ENCODE results near the gene ITGA7.

Gene ITGA7

GRCh38 chr12:55712700-55713415 is 5.2 kb upstream of the ITGA7 start:
- no peak for TF ChIP-seq CTCF (IDR thresholded peaks at IDR 0.05; ENCODE audit: control insufficient read depth, extremely low read depth, insufficient read depth)
- H3K4me3 ChIP-seq (ENCODE audit: low read depth, low read length), result no peak overlapping the region
- DNase-seq (ENCODE audit: low read depth), result no peak

GRCh38 chr12:55711786-55712553 is 4.3 kb upstream of the ITGA7 start:
- TF ChIP-seq CTCF (IDR thresholded peaks at IDR 0.05; ENCODE audit: control insufficient read depth, extremely low read depth, insufficient read depth), result no peak
- no peak overlapping the region for H3K4me3 ChIP-seq (ENCODE audit: low read depth, low read length)
- no peak for DNase-seq (ENCODE audit: low read depth)

GRCh38 chr12:55708695-55709233 is 1.1 kb upstream of the ITGA7 start:
- DNase-seq (ENCODE audit: low read depth), result no peak
- TF ChIP-seq CTCF (IDR thresholded peaks at IDR 0.05; ENCODE audit: control insufficient read depth, extremely low read depth, insufficient read depth), result no peak
- H3K4me3 ChIP-seq (ENCODE audit: low read depth, low read length), result no peak overlapping the region

- no peak for DNase-seq (ENCODE audit: low read depth)
- no peak overlapping the region for H3K4me3 ChIP-seq (ENCODE audit: low read depth, low read length)
- no peak for TF ChIP-seq CTCF (IDR thresholded peaks at IDR 0.05; ENCODE audit: control insufficient read depth, extremely low read depth, insufficient read depth)
Observed at GRCh38 chr12:55707219-55707671, 459 bp downstream of the ITGA7 start.

GRCh38 chr12:55706568-55707218 is 1.0 kb downstream of the ITGA7 start:
- TF ChIP-seq CTCF (IDR thresholded peaks at IDR 0.05; ENCODE audit: control insufficient read depth, extremely low read depth, insufficient read depth), result no peak
- H3K4me3 ChIP-seq (ENCODE audit: low read depth, low read length), result no peak overlapping the region
- DNase-seq (ENCODE audit: low read depth), result no peak

GRCh38 chr12:55705782-55706402 is 1.8 kb downstream of the ITGA7 start:
- peak; percentile 35 for TF ChIP-seq CTCF (IDR thresholded peaks at IDR 0.05; ENCODE audit: control insufficient read depth, extremely low read depth, insufficient read depth)
- no peak for DNase-seq (ENCODE audit: low read depth)
- H3K4me3 ChIP-seq (ENCODE audit: low read depth, low read length), result no peak overlapping the region
